CD4-positive, alpha-beta T cell (primary cell): ENCODE measurements around the gene VAMP8. TPM values are rescaled to one million over a fixed set of nuclear protein-coding genes. Genes with fewer than 3 reads are reported as not detected.
A peak's percentile ranks its signal among the peaks of the same experiment; 100 is the strongest.
"Not testable (repeated sequence)": the region's sequence is repeated elsewhere in the genome, so short reads cannot be mapped to it uniquely, and the experiment has no call there.

ENCODE experiments used
- ATAC-seq: fragments of 200-7000 bp; cut with Tn5 transposase; one replicate; pipeline ENCODE4 v1.10.0; 2022; ENCODE audit warnings: mild to moderate bottlenecking; ENCODE audit not compliant: poor library complexity
- CTCF ChIA-PET: fragments of 350-600 bp; sonication (Branson Sonifier 250); formaldehyde crosslinking; loops from one replicate; lab custom pipeline; 2021; ENCODE audit warnings: antibody characterized with exemption, inconsistent platforms; lab: Charles Lee
- POLR2A ChIA-PET: fragments of 350-600 bp; sonication (Branson Sonifier 250); formaldehyde crosslinking; loops from one replicate; lab custom pipeline; 2021; ENCODE audit warnings: antibody characterized with exemption, inconsistent platforms; lab: Charles Lee
- DNase-seq, 14 experiments: peaks; one replicate each; pipeline ENCODE4 v3.0.0-alpha.2; 2013 to 2020; ENCODE audit warnings: mixed read lengths in 2 of 14
- H3K27ac ChIP-seq, 2 donors: one replicate each; pipeline versions ENCODE4 v1.5.1 to v1.7.0; 2013; ENCODE audit warnings: low read length in 2 of 2, low read depth in 1 of 2, mild to moderate bottlenecking in 1 of 2
- H3K27me3 ChIP-seq, 2 experiments: 1 replicate in 1 of 2; 2 replicates in 1 of 2; pipeline versions ENCODE4 v1.6.1 to v1.7.0; 2013; ENCODE audit warnings: low read length in 2 of 2, control low read depth in 1 of 2, mild to moderate bottlenecking in 1 of 2, moderate library complexity in 1 of 2; ENCODE audit not compliant: insufficient read depth in 2 of 2, control insufficient read depth in 1 of 2
- H3K36me3 ChIP-seq: one replicate; pipeline ENCODE4 v1.6.1; 2013; ENCODE audit warnings: low read length, control low read depth; ENCODE audit not compliant: insufficient read depth
- H3K4me1 ChIP-seq: one replicate; pipeline ENCODE4 v1.6.1; 2013; ENCODE audit warnings: low read length, control low read depth; ENCODE audit not compliant: insufficient read depth
- H3K4me3 ChIP-seq: one replicate; pipeline ENCODE4 v1.5.1; 2013; ENCODE audit warnings: mild to moderate bottlenecking, low read length, moderate library complexity
- H3K9me3 ChIP-seq, 2 experiments: 1 replicate in 1 of 2; 2 replicates in 1 of 2; pipeline versions ENCODE4 v1.6.1 to v1.7.0; 2013; ENCODE audit warnings: low read length in 2 of 2, mild to moderate bottlenecking in 2 of 2, control low read depth in 1 of 2, moderate library complexity in 1 of 2; ENCODE audit not compliant: control insufficient read depth in 1 of 2, insufficient read depth in 1 of 2
- H3K27ac Mint-ChIP-seq: one replicate; pipeline ENCODE4 v1.8.0; 2020; ENCODE audit warnings: mixed read lengths
- H3K27me3 Mint-ChIP-seq: one replicate; pipeline ENCODE4 v1.8.0; 2021; ENCODE audit warnings: mixed read lengths
- H3K36me3 Mint-ChIP-seq: one replicate; pipeline ENCODE4 v1.8.0; 2021; ENCODE audit warnings: low read depth, mixed read lengths
- H3K4me1 Mint-ChIP-seq: one replicate; pipeline ENCODE4 v1.8.0; 2021; ENCODE audit warnings: low read depth, mixed read lengths
- H3K4me3 Mint-ChIP-seq: one replicate; pipeline ENCODE4 v1.8.0; 2020; ENCODE audit warnings: mild to moderate bottlenecking, mixed read lengths
- H3K9me3 Mint-ChIP-seq: one replicate; pipeline ENCODE4 v1.8.0; 2020; ENCODE audit warnings: mixed read lengths
- CTCF ChIP-seq: fragments of 200-600 bp; IDR thresholded peaks from one replicate; pipeline ENCODE4 v1.8.0; 2022; ENCODE audit warnings: antibody characterized with exemption, mild to moderate bottlenecking
- intact Hi-C, 2 experiments: fragments of 100-400 bp; cut with DNase I in 1 of 2; cut with micrococcal nuclease in 1 of 2; formaldehyde crosslinking; loops; one replicate each; pipeline versions ENCODE4 v1.15.1 to v1.9.0; 2023 to 2025; cut with DNase I, micrococcal nuclease
- total RNA-seq, 174 experiments: library from RNA in 2 of 174; stranded (reverse) in 2 of 174; gene quantifications; one replicate each; pipeline ENCODE4 v1.2.3 and lab custom pipeline; 2021 to 2026

The VAMP8 gene
- total RNA-seq, 2 experiments from 2014 or later, result 32.3 to 37.3 TPM

GRCh38 chr2:85554980-85555612, 22.3 kb upstream of the VAMP8 start:
- Mint-ChIP-seq H3K27me3 (no peaks in the 10 kb centered on the region), H3K4me1 (peaks cover 21% of the 10 kb centered on the region), H3K4me3 (no peak overlapping the region), H3K9me3 (no peaks in the 10 kb centered on the region), H3K27ac (no peak overlapping the region), H3K36me3 (peaks cover 83% of the 10 kb centered on the region)
- CTCF ChIA-PET, result no interaction called here
- no peak for TF ChIP-seq CTCF
- H3K4me1 ChIP-seq, result peaks cover 7% of the 10 kb centered on the region
- no peak overlapping the region for H3K27ac ChIP-seq
- no peak overlapping the region for H3K4me3 ChIP-seq
- H3K27me3 ChIP-seq, result no peaks in the 10 kb centered on the region
- ATAC-seq (no peak), DNase-seq (no peak)
- POLR2A ChIA-PET, result interaction anchor here (4.7 kb wide), 1 partner anchor 16 kb away, joined by 25 read pairs; the partner anchor contains the start of gene MAT2A
- intact Hi-C loops, result loop anchor here (5.0 kb wide), 2 partner anchors 228 to 288 kb away; partner anchors contain the start of gene TGOLN2 (in 1 of the 2)
- H3K36me3 ChIP-seq, result peaks cover 68% of the 10 kb centered on the region
- H3K9me3 ChIP-seq, result no peaks in the 10 kb centered on the region

- no peaks in the 10 kb centered on the region for H3K9me3 Mint-ChIP-seq
- DNase-seq (no peak), ATAC-seq (no peak)
- no peak overlapping the region for H3K4me3 ChIP-seq
- no peaks in the 10 kb centered on the region for H3K27me3 ChIP-seq
- H3K4me3 Mint-ChIP-seq, result no peak overlapping the region
- intact Hi-C loops, result no loop called here
- no peak overlapping the region for H3K27ac ChIP-seq
- peaks cover 33% of the 10 kb centered on the region for H3K4me1 Mint-ChIP-seq
- TF ChIP-seq CTCF, result no peak
- H3K4me1 ChIP-seq, result peaks cover 18% of the 10 kb centered on the region
- peaks cover 50% of the 10 kb centered on the region for H3K36me3 ChIP-seq
- ChIA-PET POLR2A (interaction anchor here (0.8 to 4.7 kb wide), 2 partner anchors 18 to 38 kb away, joined by 3 to 25 read pairs; partner anchors contain the start of genes MAT2A and RNF181), CTCF (interaction anchor here (0.9 to 1.6 kb wide), 3 partner anchors 10 to 137 kb away, joined by 3 to 6 read pairs (median 4); no protein-coding TSS in a partner anchor)
- no peak overlapping the region for H3K27ac Mint-ChIP-seq
- H3K27me3 Mint-ChIP-seq, result no peaks in the 10 kb centered on the region
- no peaks in the 10 kb centered on the region for H3K9me3 ChIP-seq
- peaks cover 77% of the 10 kb centered on the region for H3K36me3 Mint-ChIP-seq
These were observed 20.3 kb upstream of the VAMP8 start for GRCh38 chr2:85557130-85557529.

- no peak overlapping the region for H3K27ac ChIP-seq
- ChIA-PET POLR2A (interaction anchor here (1.6 kb wide), 1 partner anchor 20 kb away, joined by 10 read pairs; the partner anchor contains the start of gene MAT2A), CTCF (no interaction called here)
- H3K4me1 Mint-ChIP-seq, result peaks cover 30% of the 10 kb centered on the region
- H3K4me1 ChIP-seq, result peaks cover 20% of the 10 kb centered on the region
- DNase-seq, result no peak
- H3K27me3 Mint-ChIP-seq, result no peaks in the 10 kb centered on the region
- intact Hi-C loops, result no loop called here
- H3K9me3 ChIP-seq, result no peaks in the 10 kb centered on the region
- H3K27ac Mint-ChIP-seq, result no peak overlapping the region
- H3K36me3 ChIP-seq, result peaks cover 39% of the 10 kb centered on the region
- peak overlapping the region; percentile 7 for H3K4me3 Mint-ChIP-seq
- H3K27me3 ChIP-seq, result no peaks in the 10 kb centered on the region
- no peaks in the 10 kb centered on the region for H3K9me3 Mint-ChIP-seq
- no peak for TF ChIP-seq CTCF
- H3K4me3 ChIP-seq, result no peak overlapping the region
- ATAC-seq, result no peak
- H3K36me3 Mint-ChIP-seq, result peaks cover 67% of the 10 kb centered on the region
These were observed 19.2 kb upstream of the VAMP8 start for GRCh38 chr2:85558160-85558559.

GRCh38 chr2:85560403-85560726, 17.0 kb upstream of the VAMP8 start:
- not testable (repeated sequence) for H3K27ac ChIP-seq, H3K9me3 ChIP-seq, ATAC-seq, DNase-seq, H3K9me3 Mint-ChIP-seq, H3K27me3 ChIP-seq, H3K27me3 Mint-ChIP-seq
- intact Hi-C loops, result loop anchor here (2.0 to 5.0 kb wide), 3 partner anchors 20 to 42 kb away; partner anchors contain the start of genes RNF181 (in 1 of the 2) and TMEM150A (in 1 of the 2)
- H3K4me3 ChIP-seq, result peak overlapping the region; percentile 81
- H3K36me3 Mint-ChIP-seq, result peaks cover 47% of the 10 kb centered on the region
- POLR2A ChIA-PET, result interaction anchor here (0.9 to 2.7 kb wide), 11 partner anchors 8 to 205 kb away, joined by 4 to 19 read pairs (median 7); partner anchors contain the start of genes ELMOD3, RNF181, SH2D6 and USP39
- peaks cover 30% of the 10 kb centered on the region for H3K4me1 Mint-ChIP-seq
- CTCF ChIA-PET, result interaction anchor here (1.0 to 1.6 kb wide), 2 partner anchors 8 to 57 kb away, joined by 3 to 6 read pairs; no protein-coding TSS in a partner anchor
- peak overlapping the region; percentile 95 for H3K27ac Mint-ChIP-seq
- H3K36me3 ChIP-seq, result peaks cover 19% of the 10 kb centered on the region
- peak overlapping the region; percentile 99 for H3K4me3 Mint-ChIP-seq
- H3K4me1 ChIP-seq, result peaks cover 20% of the 10 kb centered on the region
